HepG2 (cell line): Measurements from ENCODE around the gene SHISAL1. TPM values are rescaled to one million over a fixed set of nuclear protein-coding genes. Genes with fewer than 3 reads are reported as not detected.

Experiments
- ATAC-seq: fragments of 200-7000 bp; cut with Tn5 transposase; 3 replicates; pipeline ENCODE4 v1.9.1; 2020; ENCODE audit warnings: mild to moderate bottlenecking, moderate library complexity
- BruUV-seq: library from RNA; stranded (reverse); fragments of 400-500 nt; replicated peaks from 2 replicates; lab custom pipeline; 2021; lab: Mats Ljungman, UMichigan
- CTCF ChIA-PET: fragments of 300-600 bp; formaldehyde crosslinking; extraction: SDS; loops from one replicate; lab custom pipeline; 2021; ENCODE audit warnings: low total read pairs, inconsistent platforms, low intra/inter-chr PET ratio; lab: Yijun Ruan, JAX
- POLR2A ChIA-PET: fragments of 350-600 bp; sonication (Branson Sonifier 250); formaldehyde crosslinking; loops from one replicate; lab custom pipeline; 2020; ENCODE audit warnings: antibody characterized with exemption, inconsistent platforms; lab: Yijun Ruan, JAX
- DNase-seq: peaks from one replicate; pipeline ENCODE4 v3.0.0-alpha.2; 2015; ENCODE audit warnings: low spot score
- FAIRE-seq: peaks from 3 replicates; lab custom pipeline; 2011; peaks lifted over from hg19 to GRCh38; lab: Jason Lieb, UNC
- H2AFZ ChIP-seq: one replicate; pipeline ENCODE4 v1.6.1; 2011; ENCODE audit warnings: low read length, inconsistent platforms
- H3K27ac ChIP-seq: fragments of 300-600 bp; 3 replicates; pipeline ENCODE4 v1.8.0; 2011; ENCODE audit warnings: mixed run types, mild to moderate bottlenecking, mixed read lengths, low read length, inconsistent platforms; ENCODE audit not compliant: insufficient read depth; ENCODE audit errors: extremely low read length
- H3K27me3 ChIP-seq, 2 experiments: fragments of 200-600 bp in 1 of 2; 2 replicates in 1 of 2; 3 replicates in 1 of 2; pipeline versions ENCODE4 v1.6.0 to v1.8.0; 2011; ENCODE audit warnings: low read length in 2 of 2, mild to moderate bottlenecking in 2 of 2, moderate library complexity in 2 of 2, inconsistent platforms in 1 of 2; ENCODE audit not compliant: insufficient read depth in 2 of 2, control insufficient read depth in 1 of 2
- H3K36me3 ChIP-seq, 2 experiments: fragments of 200-600 bp in 1 of 2; replicated peaks in 1 of 2; 2 replicates in 1 of 2; 3 replicates in 1 of 2; pipeline versions ENCODE4 v1.5.1 to v1.8.0; 2011; ENCODE audit warnings: low read length in 2 of 2, inconsistent platforms in 1 of 2; ENCODE audit not compliant: insufficient read depth in 2 of 2, control insufficient read depth in 1 of 2
- H3K4me1 ChIP-seq: 2 replicates; pipeline ENCODE4 v1.5.1; 2012; ENCODE audit warnings: low read length, inconsistent platforms; ENCODE audit not compliant: insufficient read depth
- H3K4me2 ChIP-seq: 2 replicates; pipeline ENCODE4 v1.6.0; 2011; ENCODE audit warnings: low read depth, low read length, inconsistent platforms
- H3K4me3 ChIP-seq, 3 experiments: fragments of 200-600 bp in 1 of 3; sonication (generic), shearing (Covaris generic) in 1 of 3; replicated peaks in 1 of 3; 2 replicates each; pipeline ENCODE4 v1.5.1; 2011 to 2016; ENCODE audit warnings: low read length in 3 of 3, inconsistent platforms in 2 of 3, low read depth in 2 of 3, mild to moderate bottlenecking in 2 of 3, control low read depth in 1 of 3, mixed read lengths in 1 of 3; ENCODE audit not compliant: insufficient read depth in 1 of 3
- H3K79me2 ChIP-seq: one replicate; pipeline ENCODE4 v1.6.1; 2011; ENCODE audit warnings: low read length, inconsistent platforms; ENCODE audit not compliant: insufficient read depth
- H3K9ac ChIP-seq: 2 replicates; pipeline ENCODE4 v1.6.0; 2011; ENCODE audit warnings: mild to moderate bottlenecking, low read depth, low read length, inconsistent platforms; ENCODE audit not compliant: insufficient read depth
- H3K9me3 ChIP-seq: 2 replicates; pipeline ENCODE4 v1.5.1; 2012; ENCODE audit warnings: mild to moderate bottlenecking, low read length
- H4K20me1 ChIP-seq: 2 replicates; pipeline ENCODE4 v1.6.0; 2011; ENCODE audit warnings: inconsistent platforms, mild to moderate bottlenecking, low read length, moderate library complexity; ENCODE audit not compliant: insufficient read depth
- ATF7 ChIP-seq, 2 experiments: fragments of 450-650 bp in 1 of 2; sonication (generic) in 1 of 2; formaldehyde crosslinking in 1 of 2; IDR thresholded peaks; 2 replicates each; pipeline versions ENCODE4 v1.4.0 to v1.6.1; 2016 to 2020; ENCODE audit warnings: antibody characterized with exemption in 1 of 2, mild to moderate bottlenecking in 1 of 2, missing genetic modification reagents in 1 of 2
- CHCHD3 ChIP-seq: sonication (generic); formaldehyde crosslinking; IDR thresholded peaks from 2 replicates; pipeline ENCODE4 v1.8.0; 2022; ENCODE audit warnings: mild to moderate bottlenecking, missing genetic modification reagents, moderate library complexity
- ELF1 ChIP-seq: sonication (generic); formaldehyde crosslinking; IDR thresholded peaks from 2 replicates; pipeline ENCODE4 v1.4.0; 2020; ENCODE audit warnings: missing genetic modification reagents
- HHEX ChIP-seq: IDR thresholded peaks from 2 replicates; pipeline ENCODE4 v1.6.1; 2016; ENCODE audit warnings: control low read depth
- MBNL3 ChIP-seq: fragments of 250-450 bp; sonication (Bioruptor Pico); conservative IDR thresholded peaks from 2 replicates; pipeline ENCODE4 v1.8.0; 2022; ENCODE audit warnings: mild to moderate bottlenecking, inconsistent platforms
- NKX3-1 ChIP-seq: sonication (generic); formaldehyde crosslinking; IDR thresholded peaks from 2 replicates; pipeline ENCODE4 v1.5.0; 2020; ENCODE audit warnings: missing genetic modification reagents
- PAF1 ChIP-seq: IDR thresholded peaks from 2 replicates; pipeline ENCODE4 v1.6.1; 2016; ENCODE audit warnings: missing genetic modification reagents, missing compliant biosample characterization
- PCBP1 ChIP-seq: fragments of 200-400 bp; formaldehyde crosslinking; IDR thresholded peaks from 2 replicates; pipeline ENCODE4 v1.6.1; 2017; ENCODE audit warnings: mild to moderate bottlenecking, low read depth, low read length, borderline replicate concordance
- U2AF2 ChIP-seq: fragments of 200-400 bp; formaldehyde crosslinking; IDR thresholded peaks from 2 replicates; pipeline ENCODE4 v1.6.1; 2017; ENCODE audit warnings: low read depth, mild to moderate bottlenecking, low read length
- ZNF333 ChIP-seq: sonication (generic); formaldehyde crosslinking; IDR thresholded peaks from 2 replicates; pipeline ENCODE4 v1.4.0; 2020; ENCODE audit warnings: mild to moderate bottlenecking, missing genetic modification reagents, borderline replicate concordance
- ZNF335 ChIP-seq: sonication (generic); formaldehyde crosslinking; IDR thresholded peaks from 2 replicates; pipeline ENCODE4 v1.4.0; 2020; ENCODE audit warnings: missing genetic modification reagents
- ZZZ3 ChIP-seq: sonication (generic); formaldehyde crosslinking; IDR thresholded peaks from 2 replicates; pipeline ENCODE4 v1.4.0; 2020; ENCODE audit warnings: missing genetic modification reagents, mild to moderate bottlenecking, borderline replicate concordance
- WGBS: methylation state at CpG from one replicate; pipeline ENCODE4 v1.1.6; 2017; ENCODE audit warnings: low lambda C conversion rate; 5-methylcytosine and 5-hydroxymethylcytosine counted together
- in situ Hi-C: cut with HindIII; loops from 2 replicates; pipeline ENCODE4 v1.10.0; 2017; ENCODE audit warnings: low pct_unique_long_range_greater_than_20kb; ENCODE audit not compliant: extremely low pct_ligation_motif_present
- intact Hi-C: fragments of 100-400 bp; cut with micrococcal nuclease; formaldehyde crosslinking; loops from one replicate; pipeline ENCODE4 v1.10.0; 2022; ENCODE audit not compliant: unreplicated experiment
- polyA plus RNA-seq, 8 experiments: library from polyadenylated mRNA; depleted of rRNA in 3 of 8; stranded (reverse) in 7 of 8; unstranded in 1 of 8; fragments of >200 nt; fragmentation: Illumina TruSeq in 4 of 8; extraction: Trizol in 4 of 8; gene quantifications; 2 replicates each; pipeline versions ENCODE4 v1.2.1 to v1.2.3, GENCODE V29; 2011 to 2016; ENCODE audit warnings: low read depth in 4 of 8, missing spikeins in 1 of 8, mixed read lengths in 1 of 8; ENCODE audit not compliant: insufficient read depth in 1 of 8
- total RNA-seq, 5 experiments: library from RNA; depleted of rRNA; stranded (reverse); fragments of >200 nt; fragmentation: Illumina TruSeq; extraction: Trizol; gene quantifications; 2 replicates each; pipeline ENCODE4 v1.2.3, GENCODE V29; 2016; ENCODE audit warnings: low read depth in 1 of 5
- TF ChIP-seq, protein P1 (sequence below): sonication (generic); formaldehyde crosslinking; IDR thresholded peaks from 2 replicates; pipeline ENCODE4 v1.8.0; 2023; ENCODE audit warnings: mild to moderate bottlenecking, missing genetic modification reagents
- TF ChIP-seq, protein P2 (sequence below): sonication (generic); formaldehyde crosslinking; IDR thresholded peaks from 2 replicates; pipeline ENCODE4 v1.8.0; 2022; ENCODE audit warnings: mild to moderate bottlenecking, missing genetic modification reagents, borderline replicate concordance
- TF ChIP-seq, protein P3 (sequence below): sonication (generic); formaldehyde crosslinking; IDR thresholded peaks from 2 replicates; pipeline ENCODE4 v1.4.0; 2020; ENCODE audit warnings: missing genetic modification reagents, borderline replicate concordance
- TF ChIP-seq, protein P4 (sequence below): sonication (generic); formaldehyde crosslinking; IDR thresholded peaks from 2 replicates; pipeline ENCODE4 v1.4.0; 2020; ENCODE audit warnings: missing genetic modification reagents

SHISAL1 gene
- total and polyA plus RNA-seq, 2 of the 13 experiments (the other 11 are each of a cell fraction or from before 2014, with no cell fraction given), result not detected

DNA sequence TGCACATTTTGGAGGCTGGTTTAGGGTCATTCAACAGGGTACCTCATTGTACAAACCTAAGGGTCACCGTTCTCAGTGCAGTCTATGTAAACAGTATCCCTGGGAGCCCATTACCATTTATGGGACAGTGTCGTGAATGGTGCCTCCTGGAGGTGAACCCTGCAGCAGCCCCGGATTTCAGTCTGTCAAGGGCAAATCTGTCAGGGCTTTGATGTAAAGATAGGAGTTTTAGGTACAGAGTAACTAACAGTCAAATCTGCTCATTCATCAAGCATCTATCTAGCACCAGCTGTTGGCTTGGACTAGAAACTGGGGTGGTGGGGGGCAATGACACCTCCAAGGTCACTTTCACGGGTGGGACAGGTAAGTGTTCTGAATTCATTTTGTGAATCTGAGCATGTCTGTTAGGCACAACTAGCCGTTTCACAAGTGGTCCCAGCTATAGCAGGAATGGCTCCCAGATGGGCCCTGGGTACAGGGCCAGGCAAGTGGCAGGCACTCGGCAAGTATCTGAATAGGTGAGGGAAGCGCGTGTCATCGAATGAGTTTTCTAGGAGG lies 68.4 kb downstream of the SHISAL1 start:
- no peak overlapping the region for H3K27ac ChIP-seq
- no peak for FAIRE-seq
- no peak overlapping the region for H3K9ac ChIP-seq
- DNase-seq, result no peak
- H3K27me3 ChIP-seq, result no peaks in the 10 kb centered on the region; a peak in 2 of 5 replicates
- H3K36me3 ChIP-seq, result no peaks in the 10 kb centered on the region
- intact Hi-C loops (no loop called here), in situ Hi-C loops (no loop called here)
- H3K4me1 ChIP-seq, result no peaks in the 10 kb centered on the region
- H3K4me2 ChIP-seq, result no peak overlapping the region
- 51% methylated on average over 8 of the region's 9 CpGs for WGBS
- H2AFZ ChIP-seq, result no peak overlapping the region
- H3K4me3 ChIP-seq, result no peak overlapping the region
- no peaks in the 10 kb centered on the region for H4K20me1 ChIP-seq
- BruUV-seq, result no TSS peak
- ChIA-PET CTCF (no interaction called here), POLR2A (no interaction called here)
- no peak for ATAC-seq
- peaks cover 6% of the 10 kb centered on the region; the same call in 1 of the 2 replicates for H3K9me3 ChIP-seq
- H3K79me2 ChIP-seq, result no peaks in the 10 kb centered on the region
- no peak for TF ChIP-seq U2AF2
- TF ChIP-seq PCBP1, result no peak
- no peak for TF ChIP-seq ATF7 (IDR thresholded peaks at IDR 0.05)
- no peak for TF ChIP-seq ATF7 (CRISPR knock-in tag; IDR thresholded peaks at IDR 0.05)
- no peak for TF ChIP-seq HHEX (CRISPR knock-in tag)
- TF ChIP-seq, protein P1, sequence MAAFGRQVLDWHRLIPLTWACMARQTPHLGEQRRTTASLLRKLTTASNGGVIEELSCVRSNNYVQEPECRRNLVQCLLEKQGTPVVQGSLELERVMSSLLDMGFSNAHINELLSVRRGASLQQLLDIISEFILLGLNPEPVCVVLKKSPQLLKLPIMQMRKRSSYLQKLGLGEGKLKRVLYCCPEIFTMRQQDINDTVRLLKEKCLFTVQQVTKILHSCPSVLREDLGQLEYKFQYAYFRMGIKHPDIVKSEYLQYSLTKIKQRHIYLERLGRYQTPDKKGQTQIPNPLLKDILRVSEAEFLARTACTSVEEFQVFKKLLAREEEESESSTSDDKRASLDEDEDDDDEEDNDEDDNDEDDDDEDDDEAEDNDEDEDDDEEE (CRISPR knock-in tag), result no peak
- TF ChIP-seq ZNF333 (CRISPR knock-in tag), result no peak
- no peak for TF ChIP-seq ZZZ3 (CRISPR knock-in tag)
- TF ChIP-seq, protein P2, sequence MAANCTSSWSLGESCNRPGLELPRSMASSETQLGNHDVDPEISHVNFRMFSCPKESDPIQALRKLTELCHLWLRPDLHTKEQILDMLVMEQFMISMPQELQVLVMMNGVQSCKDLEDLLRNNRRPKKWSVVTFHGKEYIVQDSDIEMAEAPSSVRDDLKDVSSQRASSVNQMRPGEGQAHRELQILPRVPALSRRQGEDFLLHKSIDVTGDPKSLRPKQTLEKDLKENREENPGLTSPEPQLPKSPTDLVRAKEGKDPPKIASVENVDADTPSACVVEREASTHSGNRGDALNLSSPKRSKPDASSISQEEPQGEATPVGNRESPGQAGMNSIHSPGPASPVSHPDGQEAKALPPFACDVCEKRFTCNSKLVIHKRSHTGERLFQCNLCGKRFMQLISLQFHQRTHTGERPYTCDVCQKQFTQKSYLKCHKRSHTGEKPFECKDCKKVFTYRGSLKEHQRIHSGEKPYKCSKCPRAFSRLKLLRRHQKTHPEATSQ, result no peak
- TF ChIP-seq, protein P3, sequence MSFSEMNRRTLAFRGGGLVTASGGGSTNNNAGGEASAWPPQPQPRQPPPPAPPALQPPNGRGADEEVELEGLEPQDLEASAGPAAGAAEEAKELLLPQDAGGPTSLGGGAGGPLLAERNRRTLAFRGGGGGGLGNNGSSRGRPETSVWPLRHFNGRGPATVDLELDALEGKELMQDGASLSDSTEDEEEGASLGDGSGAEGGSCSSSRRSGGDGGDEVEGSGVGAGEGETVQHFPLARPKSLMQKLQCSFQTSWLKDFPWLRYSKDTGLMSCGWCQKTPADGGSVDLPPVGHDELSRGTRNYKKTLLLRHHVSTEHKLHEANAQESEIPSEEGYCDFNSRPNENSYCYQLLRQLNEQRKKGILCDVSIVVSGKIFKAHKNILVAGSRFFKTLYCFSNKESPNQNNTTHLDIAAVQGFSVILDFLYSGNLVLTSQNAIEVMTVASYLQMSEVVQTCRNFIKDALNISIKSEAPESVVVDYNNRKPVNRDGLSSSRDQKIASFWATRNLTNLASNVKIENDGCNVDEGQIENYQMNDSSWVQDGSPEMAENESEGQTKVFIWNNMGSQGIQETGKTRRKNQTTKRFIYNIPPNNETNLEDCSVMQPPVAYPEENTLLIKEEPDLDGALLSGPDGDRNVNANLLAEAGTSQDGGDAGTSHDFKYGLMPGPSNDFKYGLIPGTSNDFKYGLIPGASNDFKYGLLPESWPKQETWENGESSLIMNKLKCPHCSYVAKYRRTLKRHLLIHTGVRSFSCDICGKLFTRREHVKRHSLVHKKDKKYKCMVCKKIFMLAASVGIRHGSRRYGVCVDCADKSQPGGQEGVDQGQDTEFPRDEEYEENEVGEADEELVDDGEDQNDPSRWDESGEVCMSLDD (CRISPR knock-in tag), result no peak
- TF ChIP-seq CHCHD3 (CRISPR knock-in tag), result no peak
- no peak for TF ChIP-seq NKX3-1 (CRISPR knock-in tag)
- TF ChIP-seq MBNL3 (CRISPR knock-in tag), result no peak
- TF ChIP-seq, protein P4, sequence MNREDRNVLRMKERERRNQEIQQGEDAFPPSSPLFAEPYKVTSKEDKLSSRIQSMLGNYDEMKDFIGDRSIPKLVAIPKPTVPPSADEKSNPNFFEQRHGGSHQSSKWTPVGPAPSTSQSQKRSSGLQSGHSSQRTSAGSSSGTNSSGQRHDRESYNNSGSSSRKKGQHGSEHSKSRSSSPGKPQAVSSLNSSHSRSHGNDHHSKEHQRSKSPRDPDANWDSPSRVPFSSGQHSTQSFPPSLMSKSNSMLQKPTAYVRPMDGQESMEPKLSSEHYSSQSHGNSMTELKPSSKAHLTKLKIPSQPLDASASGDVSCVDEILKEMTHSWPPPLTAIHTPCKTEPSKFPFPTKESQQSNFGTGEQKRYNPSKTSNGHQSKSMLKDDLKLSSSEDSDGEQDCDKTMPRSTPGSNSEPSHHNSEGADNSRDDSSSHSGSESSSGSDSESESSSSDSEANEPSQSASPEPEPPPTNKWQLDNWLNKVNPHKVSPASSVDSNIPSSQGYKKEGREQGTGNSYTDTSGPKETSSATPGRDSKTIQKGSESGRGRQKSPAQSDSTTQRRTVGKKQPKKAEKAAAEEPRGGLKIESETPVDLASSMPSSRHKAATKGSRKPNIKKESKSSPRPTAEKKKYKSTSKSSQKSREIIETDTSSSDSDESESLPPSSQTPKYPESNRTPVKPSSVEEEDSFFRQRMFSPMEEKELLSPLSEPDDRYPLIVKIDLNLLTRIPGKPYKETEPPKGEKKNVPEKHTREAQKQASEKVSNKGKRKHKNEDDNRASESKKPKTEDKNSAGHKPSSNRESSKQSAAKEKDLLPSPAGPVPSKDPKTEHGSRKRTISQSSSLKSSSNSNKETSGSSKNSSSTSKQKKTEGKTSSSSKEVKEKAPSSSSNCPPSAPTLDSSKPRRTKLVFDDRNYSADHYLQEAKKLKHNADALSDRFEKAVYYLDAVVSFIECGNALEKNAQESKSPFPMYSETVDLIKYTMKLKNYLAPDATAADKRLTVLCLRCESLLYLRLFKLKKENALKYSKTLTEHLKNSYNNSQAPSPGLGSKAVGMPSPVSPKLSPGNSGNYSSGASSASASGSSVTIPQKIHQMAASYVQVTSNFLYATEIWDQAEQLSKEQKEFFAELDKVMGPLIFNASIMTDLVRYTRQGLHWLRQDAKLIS, result no peak
- TF ChIP-seq ZNF335, result no peak
- no peak for TF ChIP-seq PAF1
- no peak for TF ChIP-seq ELF1 (CRISPR knock-in tag)
